ENCODE results near the gene POLG.

Gene POLG

DNA sequence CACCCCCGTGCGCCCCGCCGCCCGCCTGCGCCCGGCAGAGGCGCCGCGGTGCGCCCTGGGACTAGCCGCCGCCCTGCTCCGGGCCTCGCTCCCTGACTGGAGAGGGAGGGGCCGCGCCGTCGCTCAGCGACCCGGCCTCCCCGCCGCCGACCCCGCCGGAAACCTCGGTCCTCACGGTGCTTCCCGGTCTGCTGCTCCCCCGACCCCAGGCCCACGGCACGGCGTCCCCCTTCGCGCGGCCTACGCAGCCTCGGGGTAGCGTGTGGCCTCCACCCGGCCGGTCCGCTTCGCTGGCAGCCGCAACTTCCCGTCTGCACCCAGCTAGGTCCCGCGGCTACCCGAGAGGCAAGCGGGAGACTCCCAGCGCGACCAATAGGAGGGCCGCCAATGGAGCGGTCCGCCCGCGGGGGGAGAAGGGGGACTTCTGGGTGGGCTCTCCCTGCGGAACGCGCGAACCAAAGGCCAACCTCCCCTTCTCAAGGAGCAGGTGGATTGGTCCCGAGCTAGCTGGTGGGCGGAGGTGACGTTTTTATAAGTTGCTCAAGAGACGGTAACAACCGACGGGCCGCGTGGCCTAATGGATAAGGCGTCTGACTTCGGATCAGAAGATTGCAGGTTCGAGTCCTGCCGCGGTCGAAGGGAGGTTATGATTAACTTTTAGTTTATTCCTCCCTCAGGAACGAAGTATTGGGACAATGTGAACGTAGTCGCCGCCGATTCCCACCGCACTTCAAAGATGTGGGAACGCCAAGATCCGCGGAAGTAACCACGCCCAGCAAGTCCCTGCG is at the start of gene POLG:
Gene POLG, minus strand, starts transcription at position 315 of the 788 bp plus-strand sequence. CDS start 1,070 bp downstream, outside the sequence.
- H3K27ac Mint-ChIP-seq, result peak within 1 kb of the TSS; percentile 86
- peaks cover 27% of the 10 kb centered on the region for H3K36me3 Mint-ChIP-seq
- H3K4me1 Mint-ChIP-seq, result peaks cover 51% of the 10 kb centered on the region
- peak; percentile 97 for ATAC-seq
- H3K27me3 Mint-ChIP-seq, result no peaks in the 10 kb centered on the region
- H3K4me3 Mint-ChIP-seq, result peak within 1 kb of the TSS; percentile 83
- no peaks in the 10 kb centered on the region for H3K9me3 Mint-ChIP-seq

- H3K27me3 Mint-ChIP-seq, result peaks cover 20% of the 10 kb centered on the region
- no peak for ATAC-seq
- no peak overlapping the region for H3K4me3 Mint-ChIP-seq
- no peaks in the 10 kb centered on the region for H3K4me1 Mint-ChIP-seq
- H3K27ac Mint-ChIP-seq, result no peak overlapping the region
- H3K36me3 Mint-ChIP-seq, result no peaks in the 10 kb centered on the region
- H3K9me3 Mint-ChIP-seq, result no peaks in the 10 kb centered on the region
Observed at GRCh38 chr15:89384176-89384604, 49.6 kb upstream of the POLG start.

GRCh38 chr15:89383365-89384175 is 48.9 kb upstream of the POLG start:
- Mint-ChIP-seq H3K27ac (no peak overlapping the region), H3K4me3 (no peak overlapping the region), H3K27me3 (peaks cover 25% of the 10 kb centered on the region), H3K4me1 (no peaks in the 10 kb centered on the region), H3K9me3 (no peaks in the 10 kb centered on the region), H3K36me3 (no peaks in the 10 kb centered on the region)
- ATAC-seq, result no peak

- Mint-ChIP-seq H3K27ac (no peak overlapping the region), H3K27me3 (peaks cover 40% of the 10 kb centered on the region), H3K4me3 (no peak overlapping the region), H3K9me3 (no peaks in the 10 kb centered on the region), H3K4me1 (peaks cover 8% of the 10 kb centered on the region), H3K36me3 (no peaks in the 10 kb centered on the region)
- ATAC-seq, result no peak
Observed at GRCh38 chr15:89381888-89382686, 47.5 kb upstream of the POLG start.

DNA sequence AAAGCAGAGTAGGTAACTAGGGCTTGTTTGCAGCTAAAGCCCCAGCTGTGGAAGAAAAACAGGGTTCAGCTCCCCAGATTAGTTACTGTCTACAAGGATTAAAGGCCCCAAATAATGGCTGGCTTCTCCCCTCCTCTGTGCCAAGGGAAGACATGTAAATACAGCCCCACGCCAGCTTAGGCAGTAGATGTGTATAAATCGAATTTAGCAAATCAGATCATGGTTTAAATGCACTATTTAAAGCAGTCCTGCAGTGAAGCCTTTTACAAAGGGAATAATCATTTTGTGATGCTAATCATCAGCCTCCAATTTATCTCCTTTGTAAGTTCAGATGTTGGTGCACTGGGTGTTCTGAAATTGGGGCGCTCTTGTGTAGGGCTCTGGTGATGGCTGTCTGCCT is 46.7 kb upstream of the POLG start:
- Mint-ChIP-seq H3K27me3 (peaks cover 47% of the 10 kb centered on the region), H3K4me3 (no peak overlapping the region), H3K27ac (no peak overlapping the region), H3K9me3 (no peaks in the 10 kb centered on the region), H3K36me3 (no peaks in the 10 kb centered on the region), H3K4me1 (peaks cover 8% of the 10 kb centered on the region)
- no peak for ATAC-seq

DNA sequence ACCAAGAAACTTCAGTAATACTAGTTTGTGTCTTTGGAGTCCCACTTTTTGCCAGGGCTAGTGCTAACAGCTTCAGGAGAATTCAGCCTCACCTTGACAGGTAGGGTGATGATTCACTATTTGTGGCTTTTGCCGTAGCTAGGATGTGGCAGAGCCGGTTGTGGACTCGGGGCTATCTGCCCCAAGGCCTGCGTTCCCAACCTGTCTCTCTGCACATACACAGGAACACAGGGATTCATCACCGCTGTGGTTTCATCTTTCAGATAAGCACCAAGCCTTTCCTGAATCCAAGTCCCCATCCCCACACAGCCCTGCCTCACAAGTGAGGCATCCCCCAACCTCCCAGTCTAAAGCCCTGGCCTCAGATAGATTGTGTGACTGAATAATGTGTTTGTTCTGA is 45.2 kb upstream of the POLG start:
- peaks cover 62% of the 10 kb centered on the region for H3K27me3 Mint-ChIP-seq

DNA sequence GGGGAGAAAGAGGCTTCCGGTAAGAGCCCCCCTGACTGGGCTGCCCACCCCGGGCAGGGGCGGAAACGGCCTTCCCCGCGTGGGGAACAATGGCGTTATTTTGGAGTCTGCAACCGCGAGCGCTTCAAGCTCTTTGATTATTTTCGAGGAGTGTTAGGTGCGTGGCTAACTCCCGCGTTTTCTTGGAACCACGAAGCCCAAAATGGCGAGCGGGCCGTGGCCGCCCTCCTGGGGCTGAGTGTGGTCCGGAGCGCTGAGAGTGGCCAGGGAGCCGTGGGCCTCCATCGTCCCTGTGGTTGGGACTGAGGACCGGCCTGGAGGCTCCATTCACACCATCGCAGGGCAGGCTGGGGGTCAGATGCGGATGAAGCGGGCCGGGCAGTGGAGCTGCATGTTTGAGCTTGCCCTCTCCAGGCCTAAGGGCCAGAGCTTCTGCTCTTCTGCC is 44.6 kb upstream of the POLG start:
- H3K4me3 Mint-ChIP-seq, result no peak overlapping the region
- H3K27ac Mint-ChIP-seq, result peak overlapping the region; percentile 45
- no peak for ATAC-seq
- H3K9me3 Mint-ChIP-seq, result no peaks in the 10 kb centered on the region
- H3K4me1 Mint-ChIP-seq, result peaks cover 12% of the 10 kb centered on the region
- H3K36me3 Mint-ChIP-seq, result no peaks in the 10 kb centered on the region
- peaks cover 68% of the 10 kb centered on the region for H3K27me3 Mint-ChIP-seq

More for the DNA sequence above, 45.2 kb upstream of the POLG start:
- Mint-ChIP-seq H3K36me3 (no peaks in the 10 kb centered on the region), H3K4me3 (no peak overlapping the region), H3K4me1 (peaks cover 8% of the 10 kb centered on the region), H3K9me3 (no peaks in the 10 kb centered on the region), H3K27ac (no peak overlapping the region)
- no peak for ATAC-seq

- H3K4me3 Mint-ChIP-seq, result peak overlapping the region; percentile 69
- peak overlapping the region; percentile 45 for H3K27ac Mint-ChIP-seq
- H3K4me1 Mint-ChIP-seq, result peaks cover 14% of the 10 kb centered on the region
- H3K9me3 Mint-ChIP-seq, result no peaks in the 10 kb centered on the region
- H3K27me3 Mint-ChIP-seq, result peaks cover 74% of the 10 kb centered on the region
- H3K36me3 Mint-ChIP-seq, result no peaks in the 10 kb centered on the region
- no peak for ATAC-seq
Observed at GRCh38 chr15:89378296-89379151, 43.9 kb upstream of the POLG start.

- Mint-ChIP-seq H3K36me3 (no peaks in the 10 kb centered on the region), H3K27me3 (peaks cover 74% of the 10 kb centered on the region), H3K9me3 (no peaks in the 10 kb centered on the region), H3K4me3 (peak overlapping the region; percentile 69), H3K4me1 (peaks cover 14% of the 10 kb centered on the region), H3K27ac (peak overlapping the region; percentile 45)
- ATAC-seq, result no peak
Observed at GRCh38 chr15:89377842-89378295, 43.2 kb upstream of the POLG start.

DNA sequence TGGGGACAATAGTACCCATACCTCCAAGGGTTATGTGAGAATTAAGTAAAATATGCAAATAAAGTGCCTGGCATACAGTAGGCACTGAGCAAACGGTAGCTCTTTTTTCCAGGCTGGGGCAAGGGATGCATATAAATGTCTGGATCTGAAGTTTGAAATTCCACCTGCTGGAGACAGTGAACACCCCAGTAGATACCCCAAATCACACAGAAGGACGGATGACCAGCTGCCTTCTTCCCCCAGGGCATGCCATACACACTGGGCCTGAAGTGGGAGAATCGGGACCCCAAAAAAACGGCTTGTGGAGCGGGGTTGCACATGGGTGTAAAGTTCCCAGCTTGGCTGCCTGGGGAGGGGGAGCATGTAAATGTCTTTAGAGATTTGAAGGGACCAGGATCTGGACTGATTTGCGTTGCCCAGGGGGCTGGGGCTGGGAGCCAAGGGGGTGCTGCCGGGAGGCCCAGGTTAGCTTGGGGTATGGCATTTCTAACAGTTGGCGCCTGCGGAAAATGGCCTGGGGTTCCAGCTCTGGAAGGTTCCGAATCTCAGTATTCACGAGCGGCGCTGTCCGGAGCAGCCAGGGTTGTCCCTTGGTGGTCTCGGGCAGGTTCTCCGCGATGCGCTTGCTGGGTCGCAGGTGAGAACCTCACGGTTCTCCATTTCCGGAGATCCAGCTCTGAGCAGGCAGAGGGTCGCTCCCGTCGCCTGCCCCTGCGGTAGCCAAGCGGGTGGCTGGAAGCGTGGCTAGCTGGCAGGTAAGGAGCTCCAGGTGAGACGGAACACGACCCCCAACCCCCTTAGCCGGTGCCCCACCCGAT is 42.6 kb upstream of the POLG start:
- H3K36me3 Mint-ChIP-seq, result no peaks in the 10 kb centered on the region

DNA sequence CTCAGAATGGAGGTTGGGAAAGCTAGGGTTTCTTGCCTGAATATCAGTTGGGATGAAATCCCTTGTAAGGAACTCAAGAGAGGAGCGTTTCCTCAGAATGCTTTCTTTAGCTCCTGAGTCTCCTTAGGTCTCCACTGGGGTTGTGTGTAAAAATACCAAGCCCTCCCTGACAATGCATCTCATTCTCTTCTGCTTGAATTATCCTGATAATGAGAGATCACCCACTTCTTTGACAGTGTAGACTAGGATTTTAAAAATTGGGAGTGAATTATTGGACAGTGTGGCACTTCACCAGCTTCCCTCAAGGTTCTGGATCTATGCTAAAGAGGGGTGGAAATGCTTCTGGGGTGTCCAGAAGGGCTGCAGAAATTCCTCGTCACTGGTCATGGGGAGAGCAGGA is 41.8 kb upstream of the POLG start:
- Mint-ChIP-seq H3K9me3 (no peaks in the 10 kb centered on the region), H3K36me3 (no peaks in the 10 kb centered on the region), H3K4me1 (peaks cover 14% of the 10 kb centered on the region), H3K4me3 (no peak overlapping the region), H3K27me3 (peaks cover 86% of the 10 kb centered on the region), H3K27ac (no peak overlapping the region)
- ATAC-seq, result no peak

More for the DNA sequence above, 42.6 kb upstream of the POLG start:
- H3K27ac Mint-ChIP-seq, result no peak overlapping the region
- peaks cover 14% of the 10 kb centered on the region for H3K4me1 Mint-ChIP-seq
- H3K4me3 Mint-ChIP-seq, result no peak overlapping the region
- peaks cover 77% of the 10 kb centered on the region for H3K27me3 Mint-ChIP-seq
- H3K9me3 Mint-ChIP-seq, result no peaks in the 10 kb centered on the region
- no peak for ATAC-seq

GRCh38 chr15:89375093-89376005 is 40.7 kb upstream of the POLG start:
- no peak for ATAC-seq
- Mint-ChIP-seq H3K4me3 (no peak overlapping the region), H3K9me3 (no peaks in the 10 kb centered on the region), H3K27ac (no peak overlapping the region), H3K36me3 (no peaks in the 10 kb centered on the region), H3K4me1 (peaks cover 21% of the 10 kb centered on the region), H3K27me3 (peaks cover 87% of the 10 kb centered on the region)
